ENCODE results near the gene ACKR1. TPM values are rescaled to one million over a fixed set of nuclear protein-coding genes. Genes with fewer than 3 reads are reported as not detected.

The ACKR1 gene
- total and polyA plus RNA-seq, 4 donors: 0.08 to 17.2 (median 0.48) TPM; not detected in 1

GRCh38 chr1:159207774-159208173 is 3.1 kb downstream of the ACKR1 start (continued):
- TF ChIP-seq, protein P1, sequence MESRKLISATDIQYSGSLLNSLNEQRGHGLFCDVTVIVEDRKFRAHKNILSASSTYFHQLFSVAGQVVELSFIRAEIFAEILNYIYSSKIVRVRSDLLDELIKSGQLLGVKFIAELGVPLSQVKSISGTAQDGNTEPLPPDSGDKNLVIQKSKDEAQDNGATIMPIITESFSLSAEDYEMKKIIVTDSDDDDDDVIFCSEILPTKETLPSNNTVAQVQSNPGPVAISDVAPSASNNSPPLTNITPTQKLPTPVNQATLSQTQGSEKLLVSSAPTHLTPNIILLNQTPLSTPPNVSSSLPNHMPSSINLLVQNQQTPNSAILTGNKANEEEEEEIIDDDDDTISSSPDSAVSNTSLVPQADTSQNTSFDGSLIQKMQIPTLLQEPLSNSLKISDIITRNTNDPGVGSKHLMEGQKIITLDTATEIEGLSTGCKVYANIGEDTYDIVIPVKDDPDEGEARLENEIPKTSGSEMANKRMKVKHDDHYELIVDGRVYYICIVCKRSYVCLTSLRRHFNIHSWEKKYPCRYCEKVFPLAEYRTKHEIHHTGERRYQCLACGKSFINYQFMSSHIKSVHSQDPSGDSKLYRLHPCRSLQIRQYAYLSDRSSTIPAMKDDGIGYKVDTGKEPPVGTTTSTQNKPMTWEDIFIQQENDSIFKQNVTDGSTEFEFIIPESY (IDR thresholded peaks at IDR 0.05): no peak
- TF ChIP-seq YY1 (IDR thresholded peaks at IDR 0.05) (no peak), RAD21 (IDR thresholded peaks at IDR 0.05) (no peak), TAF1 (conservative IDR thresholded peaks at IDR 0.05) (no peak), HNF4G (IDR thresholded peaks at IDR 0.05) (no peak), SP1 (IDR thresholded peaks at IDR 0.05) (no peak), JUND (IDR thresholded peaks at IDR 0.05) (no peak)
- TF ChIP-seq, protein P2, sequence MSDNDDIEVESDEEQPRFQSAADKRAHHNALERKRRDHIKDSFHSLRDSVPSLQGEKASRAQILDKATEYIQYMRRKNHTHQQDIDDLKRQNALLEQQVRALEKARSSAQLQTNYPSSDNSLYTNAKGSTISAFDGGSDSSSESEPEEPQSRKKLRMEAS (IDR thresholded peaks at IDR 0.05): no peak

DNA sequence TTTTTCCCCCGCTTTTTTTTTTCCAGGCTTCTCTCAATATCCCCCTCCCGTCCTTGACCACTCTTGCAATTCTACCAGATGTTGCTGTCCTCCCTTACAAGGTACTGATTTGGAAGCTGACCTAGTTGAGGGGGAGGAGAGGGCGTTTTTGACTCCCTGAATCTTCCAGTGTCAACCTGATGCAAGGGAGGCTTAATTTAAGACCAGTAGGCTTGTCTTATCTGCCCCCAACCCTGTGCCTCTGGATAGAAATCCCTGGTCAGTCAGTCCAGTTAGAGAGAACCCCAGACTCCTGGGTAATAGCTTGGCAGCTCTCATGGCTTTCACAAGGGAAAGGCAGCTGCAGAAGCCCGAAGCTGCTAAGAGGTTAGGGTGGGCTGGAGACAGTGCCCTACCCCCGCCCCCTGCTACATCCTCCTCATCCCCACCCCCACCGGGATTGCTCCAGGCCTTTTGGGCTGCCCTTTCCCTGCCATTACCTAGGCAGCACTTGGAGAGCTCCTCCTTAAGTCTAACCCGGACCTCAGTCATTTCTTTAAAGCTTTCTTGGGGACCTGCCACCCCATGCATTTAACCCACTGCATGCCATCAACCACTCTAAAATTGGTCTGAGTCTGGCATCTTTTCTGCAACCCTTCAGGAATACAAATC is 3.6 kb downstream of the ACKR1 start:
- Histone ChIP-seq H3K9ac (ENCODE audit: low read depth in 1 of 2, low read length in 2 of 2) (no peak overlapping the region), H3K4me3 (ENCODE audit: low read depth in 1 of 3, low read length in 3 of 3) (no peak overlapping the region), H3K9me3 (ENCODE audit: control insufficient read depth in 4 of 4, low read length in 3 of 4) (no peaks in the 10 kb centered on the region), H3K27me3 (ENCODE audit: control insufficient read depth in 4 of 4, insufficient read depth in 4 of 4, low read length in 3 of 4) (no peaks in the 10 kb centered on the region), H3K36me3 (ENCODE audit: control insufficient read depth in 4 of 4, insufficient read depth in 3 of 4, low read depth in 1 of 4, low read length in 3 of 4) (no peaks in the 10 kb centered on the region), H3K4me1 (ENCODE audit: control insufficient read depth in 4 of 4, insufficient read depth in 4 of 4, low read length in 3 of 4) (peaks cover 0 to 2% (median 0%) of the 10 kb centered on the region in 4 donors), H3K27ac (ENCODE audit: low read depth in 1 of 2, low read length in 2 of 2) (no peak overlapping the region)
- no peak for DNase-seq (ENCODE audit: low spot score)
- TF ChIP-seq, protein P3, sequence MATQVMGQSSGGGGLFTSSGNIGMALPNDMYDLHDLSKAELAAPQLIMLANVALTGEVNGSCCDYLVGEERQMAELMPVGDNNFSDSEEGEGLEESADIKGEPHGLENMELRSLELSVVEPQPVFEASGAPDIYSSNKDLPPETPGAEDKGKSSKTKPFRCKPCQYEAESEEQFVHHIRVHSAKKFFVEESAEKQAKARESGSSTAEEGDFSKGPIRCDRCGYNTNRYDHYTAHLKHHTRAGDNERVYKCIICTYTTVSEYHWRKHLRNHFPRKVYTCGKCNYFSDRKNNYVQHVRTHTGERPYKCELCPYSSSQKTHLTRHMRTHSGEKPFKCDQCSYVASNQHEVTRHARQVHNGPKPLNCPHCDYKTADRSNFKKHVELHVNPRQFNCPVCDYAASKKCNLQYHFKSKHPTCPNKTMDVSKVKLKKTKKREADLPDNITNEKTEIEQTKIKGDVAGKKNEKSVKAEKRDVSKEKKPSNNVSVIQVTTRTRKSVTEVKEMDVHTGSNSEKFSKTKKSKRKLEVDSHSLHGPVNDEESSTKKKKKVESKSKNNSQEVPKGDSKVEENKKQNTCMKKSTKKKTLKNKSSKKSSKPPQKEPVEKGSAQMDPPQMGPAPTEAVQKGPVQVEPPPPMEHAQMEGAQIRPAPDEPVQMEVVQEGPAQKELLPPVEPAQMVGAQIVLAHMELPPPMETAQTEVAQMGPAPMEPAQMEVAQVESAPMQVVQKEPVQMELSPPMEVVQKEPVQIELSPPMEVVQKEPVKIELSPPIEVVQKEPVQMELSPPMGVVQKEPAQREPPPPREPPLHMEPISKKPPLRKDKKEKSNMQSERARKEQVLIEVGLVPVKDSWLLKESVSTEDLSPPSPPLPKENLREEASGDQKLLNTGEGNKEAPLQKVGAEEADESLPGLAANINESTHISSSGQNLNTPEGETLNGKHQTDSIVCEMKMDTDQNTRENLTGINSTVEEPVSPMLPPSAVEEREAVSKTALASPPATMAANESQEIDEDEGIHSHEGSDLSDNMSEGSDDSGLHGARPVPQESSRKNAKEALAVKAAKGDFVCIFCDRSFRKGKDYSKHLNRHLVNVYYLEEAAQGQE (IDR thresholded peaks at IDR 0.05): peak; percentile 90
- TF ChIP-seq JUND (IDR thresholded peaks at IDR 0.05): no peak
- no peak for TF ChIP-seq CTCF (IDR thresholded peaks at IDR 0.05; ENCODE audit: low read depth, low read length, missing input control)
- WGBS: 11% methylated on average over 7 of the region's 7 CpGs

- Histone ChIP-seq H3K27me3 (ENCODE audit: control insufficient read depth in 4 of 4, insufficient read depth in 4 of 4, low read length in 3 of 4) (no peaks in the 10 kb centered on the region), H3K4me3 (ENCODE audit: low read depth in 1 of 3, low read length in 3 of 3) (no peak overlapping the region), H3K9me3 (ENCODE audit: control insufficient read depth in 4 of 4, low read length in 3 of 4) (no peaks in the 10 kb centered on the region), H3K27ac (ENCODE audit: low read depth in 1 of 2, low read length in 2 of 2) (no peak overlapping the region), H3K36me3 (ENCODE audit: control insufficient read depth in 4 of 4, insufficient read depth in 3 of 4, low read depth in 1 of 4, low read length in 3 of 4) (no peaks in the 10 kb centered on the region), H3K9ac (ENCODE audit: low read depth in 1 of 2, low read length in 2 of 2) (no peak overlapping the region), H3K4me1 (ENCODE audit: control insufficient read depth in 4 of 4, insufficient read depth in 4 of 4, low read length in 3 of 4) (peaks cover 0 to 2% (median 0%) of the 10 kb centered on the region in 4 donors)
- DNase-seq (ENCODE audit: low spot score): no peak
- WGBS: 75% methylated on average over 7 of the region's 7 CpGs
- TF ChIP-seq HNF4G (IDR thresholded peaks at IDR 0.05) (no peak), SP1 (IDR thresholded peaks at IDR 0.05) (no peak), NR2F2 (IDR thresholded peaks at IDR 0.05) (no peak), CTCF (IDR thresholded peaks at IDR 0.05; ENCODE audit: low read depth, low read length, missing input control) (no peak), RXRA (IDR thresholded peaks at IDR 0.05) (no peak), EGR1 (IDR thresholded peaks at IDR 0.05; ENCODE audit: low read depth in 2 of 2) (no peak)
- TF ChIP-seq, protein P3 (IDR thresholded peaks at IDR 0.05): no peak
- TF ChIP-seq, protein P2 (IDR thresholded peaks at IDR 0.05): no peak
- TF ChIP-seq, protein P4, sequence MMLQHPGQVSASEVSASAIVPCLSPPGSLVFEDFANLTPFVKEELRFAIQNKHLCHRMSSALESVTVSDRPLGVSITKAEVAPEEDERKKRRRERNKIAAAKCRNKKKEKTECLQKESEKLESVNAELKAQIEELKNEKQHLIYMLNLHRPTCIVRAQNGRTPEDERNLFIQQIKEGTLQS (IDR thresholded peaks at IDR 0.05): no peak
Observed at GRCh38 chr1:159209061-159209460, 4.4 kb downstream of the ACKR1 start.
